SK-N-SH (cell line): ENCODE results near the gene PSMD3. TPM values are rescaled to one million over a fixed set of nuclear protein-coding genes. Genes with fewer than 3 reads are reported as not detected.
"Not testable (repeated sequence)": the region's sequence is repeated elsewhere in the genome, so short reads cannot be mapped to it uniquely, and the experiment has no call there.

Source experiments
- CTCF ChIA-PET: fragments of 300-600, 350-600 bp; formaldehyde crosslinking; extraction: SDS; loops from one replicate; lab custom pipeline; 2021; lab: Yijun Ruan, JAX
- POLR2A ChIA-PET: fragments of 350-600 bp; sonication (Branson Sonifier 250); formaldehyde crosslinking; extraction: SDS; loops from one replicate; lab custom pipeline; 2020; ENCODE audit warnings: antibody characterized with exemption, inconsistent platforms; lab: Yijun Ruan, JAX
- DNase-seq: peaks from one replicate; pipeline ENCODE4 v3.0.0; 2012
- H2AFZ ChIP-seq: fragments of 200-600 bp; sonication (generic); 2 replicates; pipeline ENCODE4 v1.8.1; 2016; ENCODE audit warnings: antibody characterized with exemption, mild to moderate bottlenecking, low read depth
- H3F3A ChIP-seq: fragments of 200-600 bp; sonication (generic); replicated peaks from 2 replicates; pipeline ENCODE3; 2016; ENCODE audit warnings: antibody characterized with exemption, mild to moderate bottlenecking; ENCODE audit not compliant: insufficient read depth
- H3K27ac ChIP-seq, 2 experiments: fragments of 200-500 bp in 1 of 2; fragments of 200-600 bp in 1 of 2; sonication (Bioruptor generic) in 1 of 2; sonication (generic), shearing (Covaris generic) in 1 of 2; 2 replicates each; pipeline versions ENCODE4 v1.5.1 to v1.6.1; 2014 to 2016; ENCODE audit warnings: low read depth in 2 of 2, inconsistent platforms in 1 of 2, low read length in 1 of 2, mild to moderate bottlenecking in 1 of 2, mixed read lengths in 1 of 2
- H3K27me3 ChIP-seq: fragments of 200-600 bp; sonication (generic), shearing (Covaris generic); 2 replicates; pipeline ENCODE4 v1.6.1; 2016; ENCODE audit warnings: mixed run types; ENCODE audit not compliant: insufficient read depth
- H3K36me3 ChIP-seq, 2 experiments: fragments of 200-500 bp in 1 of 2; fragments of 200-600 bp in 1 of 2; sonication (Bioruptor generic) in 1 of 2; sonication (generic) in 1 of 2; replicated peaks in 1 of 2; 2 replicates each; pipeline versions ENCODE3 to v1.5.1; 2014 to 2016; ENCODE audit warnings: low read length in 1 of 2, mild to moderate bottlenecking in 1 of 2; ENCODE audit not compliant: insufficient read depth in 2 of 2, control insufficient read depth in 1 of 2
- H3K4me1 ChIP-seq, 2 experiments: fragments of 200-500 bp in 1 of 2; fragments of 200-600 bp in 1 of 2; sonication (Bioruptor generic) in 1 of 2; sonication (generic), shearing (Covaris generic) in 1 of 2; 2 replicates each; pipeline versions ENCODE4 v1.5.1 to v1.6.1; 2014 to 2016; ENCODE audit warnings: low read depth in 1 of 2, low read length in 1 of 2, mixed run types in 1 of 2; ENCODE audit not compliant: insufficient read depth in 2 of 2, control insufficient read depth in 1 of 2
- H3K4me2 ChIP-seq: fragments of 200-600 bp; sonication (generic), shearing (Covaris generic); 2 replicates; pipeline ENCODE4 v1.6.1; 2017; ENCODE audit warnings: mixed run types
- H3K4me3 ChIP-seq, 2 experiments: fragments of 200-500 bp in 1 of 2; fragments of 200-600 bp in 1 of 2; sonication (Bioruptor generic) in 1 of 2; sonication (generic), shearing (Covaris generic) in 1 of 2; 2 replicates each; pipeline versions ENCODE4 v1.5.1 to v1.8.1; 2014 to 2016; ENCODE audit warnings: low read depth in 2 of 2, inconsistent platforms in 1 of 2, low read length in 1 of 2, mild to moderate bottlenecking in 1 of 2, mixed read lengths in 1 of 2, moderate library complexity in 1 of 2
- H3K79me2 ChIP-seq: fragments of 200-600 bp; sonication (generic); 2 replicates; pipeline ENCODE4 v1.8.1; 2017; ENCODE audit warnings: mild to moderate bottlenecking; ENCODE audit not compliant: insufficient read depth
- H3K9ac ChIP-seq: fragments of 200-600 bp; sonication (generic); 2 replicates; pipeline ENCODE4 v1.6.1; 2017; ENCODE audit warnings: mixed run types
- H3K9me2 ChIP-seq: fragments of 200-600 bp; sonication (generic); 2 replicates; pipeline ENCODE4 v1.6.1; 2017; ENCODE audit warnings: mixed run types
- H3K9me3 ChIP-seq: fragments of 200-600 bp; sonication (generic); 2 replicates; pipeline ENCODE4 v1.6.1; 2017; ENCODE audit warnings: mixed run types, mild to moderate bottlenecking, moderate library complexity
- H4K20me1 ChIP-seq: fragments of 200-600 bp; sonication (generic); 2 replicates; pipeline ENCODE4 v1.6.1; 2017; ENCODE audit warnings: mild to moderate bottlenecking, mixed run types; ENCODE audit not compliant: insufficient read depth
- EP300 ChIP-seq, 2 experiments: IDR thresholded peaks; 2 replicates each; pipeline versions ENCODE4 v1.4.0 to v1.6.1; 2012; ENCODE audit warnings: borderline replicate concordance in 1 of 2, low read depth in 1 of 2, low read length in 1 of 2
- GABPA ChIP-seq: IDR thresholded peaks from 2 replicates; pipeline ENCODE4 v1.4.0; 2012; ENCODE audit warnings: low read depth, mild to moderate bottlenecking
- MXI1 ChIP-seq: IDR thresholded peaks from 2 replicates; pipeline ENCODE4 v1.6.1; 2012; ENCODE audit warnings: mild to moderate bottlenecking, low read depth, low read length, improper control_type of control experiment
- RAD21 ChIP-seq: IDR thresholded peaks from 2 replicates; pipeline ENCODE4 v1.6.1; 2012; ENCODE audit warnings: mild to moderate bottlenecking, low read length
- RCOR1 ChIP-seq: fragments of 150-350 bp; IDR thresholded peaks from 2 replicates; pipeline ENCODE4 v1.6.1; 2017; ENCODE audit warnings: antibody characterized with exemption, low read length
- whole genome bisulfite sequencing: methylation state at CpG from one replicate; pipeline ENCODE4 v1.1.6; 2017; ENCODE audit warnings: low lambda C conversion rate; 5-methylcytosine and 5-hydroxymethylcytosine counted together
- polyA plus RNA-seq, 3 experiments: library from polyadenylated mRNA; depleted of rRNA; stranded (reverse); fragments of >200 nt; gene quantifications; 2 replicates each; pipeline ENCODE4 v1.2.3, GENCODE V29; 2012
- TF ChIP-seq, protein P1 (sequence below): fragments of 150-350 bp; IDR thresholded peaks from 2 replicates; pipeline ENCODE4 v1.6.1; 2016; ENCODE audit warnings: mild to moderate bottlenecking, low read depth, low read length
- TF ChIP-seq, protein P2 (sequence below): IDR thresholded peaks from 2 replicates; pipeline ENCODE4; 2012
- TF ChIP-seq, protein P3 (sequence below): IDR thresholded peaks from 2 replicates; pipeline ENCODE4 v1.4.0; 2012; ENCODE audit warnings: low read depth, borderline replicate concordance

PSMD3 gene
- polyA plus RNA-seq, 1 of the 3 experiments (the other 2 are of a cell fraction), result 104 TPM

DNA sequence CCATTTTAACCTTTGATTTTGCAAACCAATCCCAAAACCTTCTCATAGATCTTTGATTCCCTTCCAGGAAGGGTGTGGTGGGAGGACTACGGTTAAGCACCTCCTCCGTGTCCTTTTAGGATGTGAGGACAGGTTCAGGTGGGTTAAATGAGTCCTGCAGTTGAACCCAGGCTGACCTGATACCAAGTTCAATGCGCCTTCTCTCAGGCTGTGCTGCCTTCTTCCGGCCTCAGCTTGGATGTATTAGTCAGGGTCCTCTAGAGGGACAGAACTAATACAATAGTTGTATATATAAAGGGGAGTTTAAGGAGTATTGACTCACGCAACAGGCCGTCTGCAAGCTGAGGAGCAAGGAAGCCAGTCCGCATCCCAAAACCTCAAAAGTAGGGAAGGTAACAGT, 24.1 kb downstream of the PSMD3 start (continued):
- TF ChIP-seq, protein P1, sequence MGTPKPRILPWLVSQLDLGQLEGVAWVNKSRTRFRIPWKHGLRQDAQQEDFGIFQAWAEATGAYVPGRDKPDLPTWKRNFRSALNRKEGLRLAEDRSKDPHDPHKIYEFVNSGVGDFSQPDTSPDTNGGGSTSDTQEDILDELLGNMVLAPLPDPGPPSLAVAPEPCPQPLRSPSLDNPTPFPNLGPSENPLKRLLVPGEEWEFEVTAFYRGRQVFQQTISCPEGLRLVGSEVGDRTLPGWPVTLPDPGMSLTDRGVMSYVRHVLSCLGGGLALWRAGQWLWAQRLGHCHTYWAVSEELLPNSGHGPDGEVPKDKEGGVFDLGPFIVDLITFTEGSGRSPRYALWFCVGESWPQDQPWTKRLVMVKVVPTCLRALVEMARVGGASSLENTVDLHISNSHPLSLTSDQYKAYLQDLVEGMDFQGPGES, result no peak

DNA sequence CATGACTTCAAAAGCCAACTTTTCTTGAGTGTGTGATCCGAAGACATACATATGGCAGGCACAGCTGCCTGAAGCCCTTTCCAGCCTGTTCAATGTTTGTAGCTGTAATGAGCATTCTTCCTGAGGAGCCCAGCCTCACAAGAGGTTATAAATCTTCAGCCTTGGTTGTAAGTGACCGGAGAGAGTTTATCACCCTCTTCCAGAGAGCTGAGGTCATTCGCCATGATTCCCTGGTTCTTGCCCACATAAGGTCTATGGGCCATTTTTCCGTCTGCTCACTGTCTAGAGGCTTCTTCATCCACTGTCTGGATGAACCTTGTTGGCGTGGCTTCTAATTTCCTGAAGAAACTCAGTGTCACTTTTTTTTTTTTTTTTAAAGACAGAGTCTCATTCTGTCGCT, 24.9 kb downstream of the PSMD3 start:
- CTCF ChIA-PET, result interaction anchor here (1.1 to 1.7 kb wide), 3 partner anchors 8 to 106 kb away, joined by 3 to 6 read pairs (median 4); no protein-coding TSS in a partner anchor
- Histone ChIP-seq H3K9me3 (no peaks in the 10 kb centered on the region), H3K9ac (no peak overlapping the region), H2AFZ (no peak overlapping the region), H3K36me3 (no peaks in the 10 kb centered on the region), H3K79me2 (no peaks in the 10 kb centered on the region), H3F3A (no peaks in the 10 kb centered on the region), H3K4me1 (no peaks in the 10 kb centered on the region), H3K27me3 (no peaks in the 10 kb centered on the region), H4K20me1 (no peaks in the 10 kb centered on the region), H3K4me3 (no peak overlapping the region), H3K4me2 (no peak overlapping the region), H3K9me2 (no peaks in the 10 kb centered on the region), H3K27ac (no peak overlapping the region)
- POLR2A ChIA-PET, result no interaction called here
- no peak for DNase-seq
- 77% methylated on average over 6 of the region's 6 CpGs for WGBS
- TF ChIP-seq EP300 (IDR thresholded peaks at IDR 0.05; ENCODE audit: borderline replicate concordance in 1 of 2, low read depth in 1 of 2, low read length in 1 of 2), result no peak
- TF ChIP-seq, protein P2, sequence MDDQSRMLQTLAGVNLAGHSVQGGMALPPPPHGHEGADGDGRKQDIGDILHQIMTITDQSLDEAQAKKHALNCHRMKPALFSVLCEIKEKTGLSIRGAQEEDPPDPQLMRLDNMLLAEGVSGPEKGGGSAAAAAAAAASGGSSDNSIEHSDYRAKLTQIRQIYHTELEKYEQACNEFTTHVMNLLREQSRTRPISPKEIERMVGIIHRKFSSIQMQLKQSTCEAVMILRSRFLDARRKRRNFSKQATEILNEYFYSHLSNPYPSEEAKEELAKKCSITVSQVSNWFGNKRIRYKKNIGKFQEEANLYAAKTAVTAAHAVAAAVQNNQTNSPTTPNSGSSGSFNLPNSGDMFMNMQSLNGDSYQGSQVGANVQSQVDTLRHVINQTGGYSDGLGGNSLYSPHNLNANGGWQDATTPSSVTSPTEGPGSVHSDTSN, result no peak
- TF ChIP-seq RCOR1, result no peak
- no peak for TF ChIP-seq GABPA
- TF ChIP-seq RAD21, result no peak
- TF ChIP-seq, protein P3, sequence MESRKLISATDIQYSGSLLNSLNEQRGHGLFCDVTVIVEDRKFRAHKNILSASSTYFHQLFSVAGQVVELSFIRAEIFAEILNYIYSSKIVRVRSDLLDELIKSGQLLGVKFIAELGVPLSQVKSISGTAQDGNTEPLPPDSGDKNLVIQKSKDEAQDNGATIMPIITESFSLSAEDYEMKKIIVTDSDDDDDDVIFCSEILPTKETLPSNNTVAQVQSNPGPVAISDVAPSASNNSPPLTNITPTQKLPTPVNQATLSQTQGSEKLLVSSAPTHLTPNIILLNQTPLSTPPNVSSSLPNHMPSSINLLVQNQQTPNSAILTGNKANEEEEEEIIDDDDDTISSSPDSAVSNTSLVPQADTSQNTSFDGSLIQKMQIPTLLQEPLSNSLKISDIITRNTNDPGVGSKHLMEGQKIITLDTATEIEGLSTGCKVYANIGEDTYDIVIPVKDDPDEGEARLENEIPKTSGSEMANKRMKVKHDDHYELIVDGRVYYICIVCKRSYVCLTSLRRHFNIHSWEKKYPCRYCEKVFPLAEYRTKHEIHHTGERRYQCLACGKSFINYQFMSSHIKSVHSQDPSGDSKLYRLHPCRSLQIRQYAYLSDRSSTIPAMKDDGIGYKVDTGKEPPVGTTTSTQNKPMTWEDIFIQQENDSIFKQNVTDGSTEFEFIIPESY, result no peak
- no peak for TF ChIP-seq MXI1

DNA sequence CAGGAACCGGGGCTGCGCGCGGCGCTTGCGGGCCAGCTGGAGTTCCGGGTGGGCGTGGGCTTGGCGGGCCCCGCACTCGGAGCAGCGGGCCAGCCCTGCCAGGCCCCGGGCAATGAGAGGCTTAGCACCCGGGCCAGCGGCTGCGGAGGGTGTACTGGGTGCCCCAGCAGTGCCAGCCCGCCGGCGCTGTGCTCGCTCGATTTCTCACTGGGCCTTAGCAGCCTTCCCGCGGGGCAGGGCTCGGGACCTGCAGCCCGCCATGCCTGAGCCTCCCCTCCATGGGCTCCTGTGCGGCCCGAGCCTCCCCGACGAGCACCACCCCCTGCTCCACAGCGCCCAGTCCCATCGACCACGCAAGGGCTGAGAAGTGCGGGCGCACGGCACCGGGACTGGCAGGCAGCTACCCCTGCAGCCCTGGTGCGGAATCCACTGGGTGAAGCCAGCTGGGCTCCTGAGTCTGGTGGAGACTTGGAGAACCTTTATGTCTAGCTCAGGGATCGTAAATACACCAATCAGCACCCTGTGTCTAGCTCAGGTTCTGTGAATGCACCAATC, 30.4 kb downstream of the PSMD3 start:
- H3K9ac ChIP-seq, POLR2A ChIA-PET, H3K27ac ChIP-seq, H3K4me1 ChIP-seq, H3K9me2 ChIP-seq, H3K27me3 ChIP-seq, H3K36me3 ChIP-seq, H3K4me3 ChIP-seq, DNase-seq, H4K20me1 ChIP-seq, H3K4me2 ChIP-seq, H2AFZ ChIP-seq, H3F3A ChIP-seq, H3K9me3 ChIP-seq, H3K79me2 ChIP-seq: not testable (repeated sequence)
- WGBS, result 99% methylated on average over 14 of the region's 38 CpGs
- CTCF ChIA-PET, result interaction anchor here (1.3 to 7.8 kb wide), 3 partner anchors 16 to 102 kb away, joined by 5 to 143 read pairs (median 54); no protein-coding TSS in a partner anchor

DNA sequence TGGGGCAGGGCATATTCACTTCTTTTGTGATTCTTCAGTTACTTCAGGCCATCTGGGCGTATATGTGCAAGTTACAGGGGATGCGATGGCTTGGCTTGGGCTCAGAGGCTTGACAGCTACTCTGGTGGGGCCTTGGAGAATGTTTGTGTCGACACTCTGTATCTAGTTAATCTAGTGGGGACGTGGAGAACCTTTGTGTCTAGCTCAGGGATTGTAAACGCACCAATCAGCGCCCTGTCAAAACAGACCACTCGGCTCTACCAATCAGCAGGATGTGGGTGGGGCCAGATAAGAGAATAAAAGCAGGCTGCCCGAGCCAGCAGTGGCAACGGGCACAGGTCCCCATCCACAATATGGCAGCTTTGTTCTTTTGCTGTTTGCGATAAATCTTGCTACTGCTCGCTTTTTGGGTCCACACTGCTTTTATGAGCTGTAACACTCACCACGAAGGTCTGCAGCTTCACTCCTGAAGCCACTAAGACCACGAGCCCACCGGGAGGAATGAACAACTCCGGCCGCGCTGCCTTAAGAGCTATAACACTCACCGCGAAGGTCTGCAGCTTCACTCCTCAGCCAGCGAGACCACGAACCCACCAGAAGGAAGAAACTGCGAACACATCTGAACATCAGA, 31.5 kb downstream of the PSMD3 start:
- H3K27ac ChIP-seq, H3F3A ChIP-seq, H4K20me1 ChIP-seq, H3K9ac ChIP-seq, H3K4me3 ChIP-seq, H3K4me1 ChIP-seq, H3K79me2 ChIP-seq, H3K36me3 ChIP-seq, H2AFZ ChIP-seq, DNase-seq, POLR2A ChIA-PET, H3K27me3 ChIP-seq, H3K9me2 ChIP-seq, H3K4me2 ChIP-seq, H3K9me3 ChIP-seq: not testable (repeated sequence)
- CTCF ChIA-PET, result interaction anchor here (0.7 to 7.8 kb wide), 12 partner anchors 10 to 156 kb away, joined by 3 to 143 read pairs (median 3); no protein-coding TSS in a partner anchor
- WGBS, result 76% methylated on average over 20 of the region's 22 CpGs
